Caco-2 (cell line): ENCODE data around the gene GSG1L. TPM values are rescaled to one million over a fixed set of nuclear protein-coding genes. Genes with fewer than 3 reads are reported as not detected.

Experiments
- BruUV-seq: library from RNA; stranded (reverse); fragments of 400-500 nt; replicated peaks from 2 replicates; lab custom pipeline; 2021; lab: Mats Ljungman, UMichigan
- CTCF ChIA-PET: fragments of 300-600 bp; sonication (Branson Sonifier 250); formaldehyde crosslinking; loops from one replicate; lab custom pipeline; 2022; ENCODE audit warnings: antibody characterized with exemption; lab: Charles Lee
- POLR2A ChIA-PET: fragments of 300-600 bp; sonication (Branson Sonifier 250); formaldehyde crosslinking; loops from one replicate; lab custom pipeline; 2022; ENCODE audit warnings: antibody characterized with exemption; lab: Charles Lee
- DNase-seq, 2 experiments: peaks; one replicate each; pipeline versions ENCODE4 v3.0.0 to v3.0.0-alpha.2; 2020 to 2022
- H3K27me3 ChIP-seq: replicated peaks from 2 replicates; pipeline ENCODE4 v1.6.0; 2011; ENCODE audit warnings: low read length; ENCODE audit not compliant: control insufficient read depth, insufficient read depth
- H3K36me3 ChIP-seq: 2 replicates; pipeline ENCODE4 v1.5.1; 2011; ENCODE audit warnings: low read length; ENCODE audit not compliant: control insufficient read depth, insufficient read depth
- H3K4me1 ChIP-seq: fragments of 250-450 bp; sonication (Bioruptor Pico); 2 replicates; pipeline ENCODE4 v1.5.1; 2020; ENCODE audit warnings: mild to moderate bottlenecking
- H3K4me3 ChIP-seq: 2 replicates; pipeline ENCODE4 v1.5.1; 2011; ENCODE audit warnings: low read depth, mild to moderate bottlenecking, control low read depth, low read length
- H3K9me3 ChIP-seq: fragments of 250-450 bp; sonication (Bioruptor Pico); 2 replicates; pipeline ENCODE4 v1.5.1; 2020; ENCODE audit warnings: mild to moderate bottlenecking, moderate library complexity
- H3K27ac Mint-ChIP-seq: one replicate; pipeline ENCODE4 v1.8.0; 2022; ENCODE audit warnings: mixed read lengths; ENCODE audit not compliant: unreplicated experiment
- H3K27me3 Mint-ChIP-seq: one replicate; pipeline ENCODE4 v1.8.0; 2022; ENCODE audit warnings: mixed read lengths; ENCODE audit not compliant: insufficient read depth, unreplicated experiment
- H3K36me3 Mint-ChIP-seq: one replicate; pipeline ENCODE4 v1.8.0; 2022; ENCODE audit warnings: mild to moderate bottlenecking, mixed read lengths; ENCODE audit not compliant: insufficient read depth, unreplicated experiment
- H3K4me1 Mint-ChIP-seq: one replicate; pipeline ENCODE4 v1.8.0; 2022; ENCODE audit warnings: low read depth, mixed read lengths; ENCODE audit not compliant: unreplicated experiment
- H3K4me3 Mint-ChIP-seq: one replicate; pipeline ENCODE4 v1.8.0; 2022; ENCODE audit warnings: mild to moderate bottlenecking, moderate library complexity, mixed read lengths; ENCODE audit not compliant: unreplicated experiment
- H3K9me3 Mint-ChIP-seq: one replicate; pipeline ENCODE4 v1.8.0; 2022; ENCODE audit warnings: mixed read lengths; ENCODE audit not compliant: unreplicated experiment
- CTCF ChIP-seq, 2 experiments: fragments of 200-600 bp in 1 of 2; IDR thresholded peaks; 1 replicate in 1 of 2; 2 replicates in 1 of 2; pipeline versions ENCODE4 v1.5.1 to v1.8.0; 2011 to 2022; ENCODE audit warnings: antibody characterized with exemption in 1 of 2, control low read depth in 1 of 2, inconsistent platforms in 1 of 2, low read depth in 1 of 2, low read length in 1 of 2, mild to moderate bottlenecking in 1 of 2, moderate library complexity in 1 of 2; ENCODE audit not compliant: insufficient read depth in 1 of 2, severe bottlenecking in 1 of 2, unreplicated experiment in 1 of 2
- intact Hi-C: fragments of 100-400 bp; cut with micrococcal nuclease; formaldehyde crosslinking; loops from one replicate; pipeline ENCODE4 v1.10.0; 2022; ENCODE audit not compliant: unreplicated experiment
- total RNA-seq: library from RNA; stranded (reverse); gene quantifications from 2 replicates; pipeline ENCODE4 v1.2.3, GENCODE V29; 2022

GSG1L gene
- total RNA-seq, 1 experiment from 2014 or later = not detected

GRCh38 chr16:28000314-28001169 lies 63.0 kb downstream of the GSG1L start:
- Mint-ChIP-seq H3K9me3 (no peaks in the 10 kb centered on the region), H3K27me3 (peaks cover 6% of the 10 kb centered on the region), H3K4me3 (no peak overlapping the region), H3K36me3 (no peaks in the 10 kb centered on the region), H3K4me1 (no peaks in the 10 kb centered on the region), H3K27ac (no peak overlapping the region)
- TF ChIP-seq CTCF (IDR thresholded peaks at IDR 0.05; ENCODE audit: insufficient read depth in 1 of 2, low read depth in 1 of 2, low read length in 1 of 2, severe bottlenecking in 1 of 2, unreplicated experiment in 1 of 2) = no peak
- Histone ChIP-seq H3K4me1 (no peaks in the 10 kb centered on the region), H3K4me3 (no peak overlapping the region), H3K36me3 (no peaks in the 10 kb centered on the region), H3K9me3 (no peaks in the 10 kb centered on the region), H3K27me3 (no peaks in the 10 kb centered on the region)
- DNase-seq = no peak
- BruUV-seq = no TSS peak
- ChIA-PET CTCF (no interaction called here), POLR2A (no interaction called here)
- intact Hi-C loops = no loop called here

GRCh38 chr16:27999687-28000086 lies 63.8 kb downstream of the GSG1L start:
- H3K4me1 Mint-ChIP-seq = no peaks in the 10 kb centered on the region
- H3K9me3 ChIP-seq = no peaks in the 10 kb centered on the region
- DNase-seq = peak in 1 of 2 experiments; percentile 7
- H3K4me3 ChIP-seq = no peak overlapping the region
- no peaks in the 10 kb centered on the region for H3K36me3 ChIP-seq
- intact Hi-C loops = no loop called here
- no peak overlapping the region for H3K4me3 Mint-ChIP-seq
- H3K27me3 ChIP-seq = no peaks in the 10 kb centered on the region
- no peak overlapping the region for H3K27ac Mint-ChIP-seq
- H3K9me3 Mint-ChIP-seq = no peaks in the 10 kb centered on the region
- POLR2A ChIA-PET = no interaction called here
- no peaks in the 10 kb centered on the region for H3K4me1 ChIP-seq
- no peak for TF ChIP-seq CTCF (IDR thresholded peaks at IDR 0.05; ENCODE audit: insufficient read depth in 1 of 2, low read depth in 1 of 2, low read length in 1 of 2, severe bottlenecking in 1 of 2, unreplicated experiment in 1 of 2)
- BruUV-seq = no TSS peak
- H3K36me3 Mint-ChIP-seq = no peaks in the 10 kb centered on the region
- peaks cover 5% of the 10 kb centered on the region for H3K27me3 Mint-ChIP-seq
- CTCF ChIA-PET = no interaction called here

GRCh38 chr16:27995378-27995777 lies 68.1 kb downstream of the GSG1L start:
- CTCF ChIA-PET = no interaction called here
- no peaks in the 10 kb centered on the region for H3K36me3 Mint-ChIP-seq
- Histone ChIP-seq H3K27me3 (no peaks in the 10 kb centered on the region), H3K36me3 (no peaks in the 10 kb centered on the region), H3K4me1 (no peaks in the 10 kb centered on the region), H3K9me3 (no peaks in the 10 kb centered on the region), H3K4me3 (no peak overlapping the region)
- H3K4me1 Mint-ChIP-seq = no peaks in the 10 kb centered on the region
- no peaks in the 10 kb centered on the region for H3K27me3 Mint-ChIP-seq
- no TSS peak for BruUV-seq
- no peak overlapping the region for H3K4me3 Mint-ChIP-seq
- no peak for TF ChIP-seq CTCF (IDR thresholded peaks at IDR 0.05; ENCODE audit: insufficient read depth in 1 of 2, low read depth in 1 of 2, low read length in 1 of 2, severe bottlenecking in 1 of 2, unreplicated experiment in 1 of 2)
- intact Hi-C loops = no loop called here
- H3K9me3 Mint-ChIP-seq = peaks cover 10% of the 10 kb centered on the region
- no peak for DNase-seq
- no peak overlapping the region for H3K27ac Mint-ChIP-seq
- POLR2A ChIA-PET = no interaction called here
